IPS-18c (cell line): Measurements from ENCODE around the gene NSUN7.

Source experiments
- H3K4me3 ChIP-seq: 2 replicates; pipeline ENCODE4 v1.7.0; 2013; ENCODE audit warnings: low read depth, mild to moderate bottlenecking, low read length, moderate library complexity; ENCODE audit not compliant: insufficient read depth
- H3K9me3 ChIP-seq: one replicate; pipeline ENCODE4 v1.6.1; 2013; ENCODE audit warnings: mild to moderate bottlenecking, low read length, moderate library complexity; ENCODE audit not compliant: control insufficient read depth, insufficient read depth

Gene NSUN7

DNA sequence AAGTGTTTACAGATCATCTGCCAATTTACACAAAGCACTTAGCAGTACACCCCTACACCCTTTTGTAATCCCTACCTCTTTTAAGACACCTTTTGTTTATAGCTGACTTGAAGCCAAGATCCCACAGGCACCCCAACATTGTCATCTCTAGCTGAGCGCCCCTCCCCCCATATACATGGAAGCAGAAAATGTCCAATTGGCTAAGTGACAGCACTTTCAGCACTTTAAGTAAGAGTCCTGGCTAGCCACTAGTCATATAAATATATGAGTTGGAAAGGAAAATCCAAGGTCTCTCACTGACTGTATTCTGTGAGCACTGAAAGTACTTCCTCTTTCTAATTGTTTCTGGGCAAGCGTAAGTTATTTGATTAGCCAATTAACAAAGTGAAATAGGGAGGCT is 108.2 kb downstream of the NSUN7 start:
- H3K4me3 ChIP-seq: no peak overlapping the region
- no peaks in the 10 kb centered on the region for H3K9me3 ChIP-seq

GRCh38 chr4:40858962-40859361 is 109.2 kb downstream of the NSUN7 start:
- H3K4me3 ChIP-seq: no peak overlapping the region

More at GRCh38 chr4:40858962-40859361, 109.2 kb downstream of the NSUN7 start:
- H3K9me3 ChIP-seq: no peaks in the 10 kb centered on the region
